Chondrocyte (in vitro differentiated cells): ENCODE measurements around the gene PGC. TPM values are rescaled to one million over a fixed set of nuclear protein-coding genes. Genes with fewer than 3 reads are reported as not detected.

Experiments
- DNase-seq: peaks from one replicate; pipeline ENCODE4 v3.0.0; 2021; ENCODE audit warnings: mixed read lengths, low spot score
- H3K27ac Mint-ChIP-seq: one replicate; pipeline ENCODE4 v1.8.0; 2021; ENCODE audit warnings: mild to moderate bottlenecking, moderate library complexity, mixed read lengths; ENCODE audit not compliant: unreplicated experiment
- H3K27me3 Mint-ChIP-seq: 2 replicates; pipeline ENCODE4 v1.8.0; 2021; ENCODE audit warnings: low read depth, mixed read lengths
- H3K36me3 Mint-ChIP-seq: 2 replicates; pipeline ENCODE4 v1.8.0; 2021; ENCODE audit warnings: low read depth, mixed read lengths
- H3K4me1 Mint-ChIP-seq: 2 replicates; pipeline ENCODE4 v1.8.0; 2021; ENCODE audit warnings: low read depth, mild to moderate bottlenecking, mixed read lengths
- H3K4me3 Mint-ChIP-seq: one replicate; pipeline ENCODE4 v1.8.0; 2021; ENCODE audit warnings: mild to moderate bottlenecking, moderate library complexity, mixed read lengths; ENCODE audit not compliant: unreplicated experiment
- H3K9me3 Mint-ChIP-seq: 2 replicates; pipeline ENCODE4 v1.8.0; 2021; ENCODE audit warnings: low read depth, mixed read lengths
- total RNA-seq: library from RNA; stranded (reverse); gene quantifications from 3 replicates; pipeline ENCODE4 v1.2.1, GENCODE V29; 2021
- TF ChIP-seq, protein P1 (sequence below): fragments of 200-600 bp; sonication (generic); IDR thresholded peaks from 2 replicates; pipeline ENCODE4 v1.5.0; 2021; ENCODE audit warnings: antibody characterized with exemption, mild to moderate bottlenecking, moderate library complexity

PGC gene
- total RNA-seq, 1 donor from 2014 or later, result not detected

DNA sequence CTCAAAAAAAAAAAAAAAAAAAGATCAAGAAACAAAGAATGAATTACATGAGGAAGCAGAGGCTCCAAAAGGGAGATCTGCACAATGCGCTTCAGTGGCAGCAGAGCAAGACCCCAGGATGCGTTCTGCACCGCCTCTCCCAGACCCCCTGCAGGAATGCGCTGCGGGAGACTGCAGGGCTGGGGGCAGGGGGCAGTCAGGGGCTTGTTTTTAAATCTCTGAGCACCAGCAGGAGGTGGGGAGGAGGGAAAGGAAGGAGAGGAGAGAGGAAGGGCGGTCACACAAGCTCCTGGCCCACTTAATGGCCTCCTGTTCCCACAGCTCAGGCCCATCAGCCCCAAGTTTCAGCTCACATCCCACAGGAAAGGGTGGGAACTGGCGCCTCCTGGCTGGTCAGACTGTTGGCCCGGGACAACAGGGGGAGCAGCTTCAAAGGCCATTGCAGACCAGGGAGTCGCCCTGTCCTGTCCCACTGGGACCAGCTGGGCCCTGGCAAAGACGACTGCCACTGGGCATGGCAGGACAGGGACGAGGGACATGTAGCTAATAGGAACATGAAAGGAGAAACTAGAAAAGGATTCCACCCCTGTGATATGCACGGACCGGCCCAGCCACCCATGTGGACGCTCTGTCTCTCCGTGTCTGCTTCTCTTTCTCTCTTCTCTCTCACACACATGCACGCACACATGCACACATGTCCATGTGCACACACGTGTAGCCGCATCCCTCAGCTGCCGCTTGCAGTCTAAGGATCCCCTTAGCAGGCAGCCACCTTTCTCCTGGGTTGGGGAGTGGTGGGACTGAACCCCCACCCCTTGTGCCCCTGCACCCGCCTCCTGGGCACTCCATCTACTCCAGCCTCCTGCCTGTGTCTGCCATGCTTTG lies 46.5 kb downstream of the PGC start:
- H3K9me3 Mint-ChIP-seq, result no peaks in the 10 kb centered on the region
- no peaks in the 10 kb centered on the region for H3K36me3 Mint-ChIP-seq
- no peak for DNase-seq
- TF ChIP-seq, protein P1, sequence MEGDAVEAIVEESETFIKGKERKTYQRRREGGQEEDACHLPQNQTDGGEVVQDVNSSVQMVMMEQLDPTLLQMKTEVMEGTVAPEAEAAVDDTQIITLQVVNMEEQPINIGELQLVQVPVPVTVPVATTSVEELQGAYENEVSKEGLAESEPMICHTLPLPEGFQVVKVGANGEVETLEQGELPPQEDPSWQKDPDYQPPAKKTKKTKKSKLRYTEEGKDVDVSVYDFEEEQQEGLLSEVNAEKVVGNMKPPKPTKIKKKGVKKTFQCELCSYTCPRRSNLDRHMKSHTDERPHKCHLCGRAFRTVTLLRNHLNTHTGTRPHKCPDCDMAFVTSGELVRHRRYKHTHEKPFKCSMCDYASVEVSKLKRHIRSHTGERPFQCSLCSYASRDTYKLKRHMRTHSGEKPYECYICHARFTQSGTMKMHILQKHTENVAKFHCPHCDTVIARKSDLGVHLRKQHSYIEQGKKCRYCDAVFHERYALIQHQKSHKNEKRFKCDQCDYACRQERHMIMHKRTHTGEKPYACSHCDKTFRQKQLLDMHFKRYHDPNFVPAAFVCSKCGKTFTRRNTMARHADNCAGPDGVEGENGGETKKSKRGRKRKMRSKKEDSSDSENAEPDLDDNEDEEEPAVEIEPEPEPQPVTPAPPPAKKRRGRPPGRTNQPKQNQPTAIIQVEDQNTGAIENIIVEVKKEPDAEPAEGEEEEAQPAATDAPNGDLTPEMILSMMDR, result peak; percentile 40
- no peaks in the 10 kb centered on the region for H3K27me3 Mint-ChIP-seq
- H3K4me1 Mint-ChIP-seq, result peaks cover 56% of the 10 kb centered on the region
- H3K27ac Mint-ChIP-seq, result peak overlapping the region; percentile 75
- no peak overlapping the region for H3K4me3 Mint-ChIP-seq

GRCh38 chr6:41699063-41699462 lies 48.1 kb downstream of the PGC start:
- H3K9me3 Mint-ChIP-seq, result no peaks in the 10 kb centered on the region
- no peak overlapping the region for H3K4me3 Mint-ChIP-seq
- H3K27me3 Mint-ChIP-seq, result no peaks in the 10 kb centered on the region
- TF ChIP-seq, protein P1, result peak; percentile 3
- peak overlapping the region; percentile 99 for H3K27ac Mint-ChIP-seq
- H3K4me1 Mint-ChIP-seq, result peaks cover 51% of the 10 kb centered on the region
- no peaks in the 10 kb centered on the region for H3K36me3 Mint-ChIP-seq
- no peak for DNase-seq

GRCh38 chr6:41697861-41698781 lies 49.1 kb downstream of the PGC start:
- no peak for DNase-seq
- TF ChIP-seq, protein P1, result no peak
- H3K27ac Mint-ChIP-seq, result peak overlapping the region; percentile 99
- H3K27me3 Mint-ChIP-seq, result no peaks in the 10 kb centered on the region
- H3K9me3 Mint-ChIP-seq, result no peaks in the 10 kb centered on the region
- H3K36me3 Mint-ChIP-seq, result no peaks in the 10 kb centered on the region
- H3K4me3 Mint-ChIP-seq, result peak overlapping the region; percentile 52
- peaks cover 51% of the 10 kb centered on the region for H3K4me1 Mint-ChIP-seq

- Mint-ChIP-seq H3K27ac (peak overlapping the region; percentile 70), H3K27me3 (no peaks in the 10 kb centered on the region), H3K9me3 (no peaks in the 10 kb centered on the region), H3K4me3 (no peak overlapping the region), H3K4me1 (peaks cover 51% of the 10 kb centered on the region), H3K36me3 (no peaks in the 10 kb centered on the region)
- TF ChIP-seq, protein P1, result no peak
- DNase-seq, result no peak
Observed at GRCh38 chr6:41696788-41697187, 50.4 kb downstream of the PGC start.

DNA sequence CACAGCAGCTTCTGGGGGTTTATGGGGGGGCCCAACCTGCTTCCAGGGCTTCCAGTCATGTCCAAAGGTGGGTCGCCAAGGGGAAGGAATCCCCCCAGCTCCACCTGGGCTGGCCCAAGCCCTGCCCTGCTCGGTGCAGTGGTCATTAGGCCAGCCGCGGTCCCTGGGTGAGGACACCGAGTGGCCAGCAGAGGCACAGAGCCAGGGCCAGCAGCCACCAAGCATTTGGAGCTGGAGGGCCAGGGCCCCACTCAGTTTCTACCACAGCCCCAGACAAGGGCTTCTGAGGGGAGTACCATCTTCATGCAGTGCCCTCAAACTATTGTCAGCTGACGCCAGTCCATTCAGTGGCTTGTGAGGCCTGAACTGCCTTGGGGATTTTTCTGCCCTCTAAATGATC lies 51.4 kb downstream of the PGC start:
- DNase-seq, result no peak
- H3K9me3 Mint-ChIP-seq, result no peaks in the 10 kb centered on the region
- H3K4me1 Mint-ChIP-seq, result peaks cover 45% of the 10 kb centered on the region
- peak overlapping the region; percentile 17 for H3K27ac Mint-ChIP-seq
- TF ChIP-seq, protein P1, result no peak
- H3K36me3 Mint-ChIP-seq, result no peaks in the 10 kb centered on the region
- no peaks in the 10 kb centered on the region for H3K27me3 Mint-ChIP-seq
- no peak overlapping the region for H3K4me3 Mint-ChIP-seq
